GM18951 (cell line): ENCODE results near the gene PCSK6.

Source experiments
- POLR2A ChIP-seq: IDR thresholded peaks from 4 replicates; pipeline ENCODE4 v1.6.1; 2011; ENCODE audit warnings: mild to moderate bottlenecking; ENCODE audit not compliant: insufficient read length, insufficient read depth; ENCODE audit errors: extremely low read depth
- in situ Hi-C: fragments of 300-500 bp; cut with MboI; formaldehyde crosslinking; loops from one replicate; pipeline ENCODE4 v1.12.0; 2022; ENCODE audit warnings: low sequenced_read_pairs, mixed read lengths, inconsistent platforms; ENCODE audit not compliant: unreplicated experiment

The PCSK6 gene

GRCh38 chr15:101444807-101445508 lies 44.5 kb downstream of the PCSK6 start:
- TF ChIP-seq POLR2A: no peak
- in situ Hi-C loops: no loop called here

- TF ChIP-seq POLR2A: no peak
- in situ Hi-C loops: no loop called here
Measured at GRCh38 chr15:101444015-101444414, 45.5 kb downstream of the PCSK6 start.

DNA sequence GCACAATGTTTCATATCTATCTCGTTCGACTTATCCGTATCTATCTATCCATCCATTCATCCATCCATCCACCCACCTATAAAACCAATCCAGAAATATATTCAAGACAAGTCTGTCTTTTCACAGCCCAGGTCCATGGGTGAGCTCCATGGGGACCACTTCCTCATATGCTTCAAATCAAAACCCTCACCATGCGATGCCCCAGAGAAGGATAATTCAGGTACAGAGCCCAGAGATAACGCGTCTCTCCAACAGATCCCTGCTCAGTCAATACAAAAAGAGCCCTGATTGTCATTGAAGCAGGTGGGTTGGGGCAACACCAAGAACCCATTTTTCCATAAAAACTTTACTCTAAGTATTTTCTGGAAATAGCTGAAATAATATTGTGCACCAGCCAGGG lies 47.2 kb downstream of the PCSK6 start:
- TF ChIP-seq POLR2A: no peak
- in situ Hi-C loops: no loop called here

- TF ChIP-seq POLR2A: no peak
- in situ Hi-C loops: no loop called here
Measured at GRCh38 chr15:101441696-101442095, 47.8 kb downstream of the PCSK6 start.

- no peak for TF ChIP-seq POLR2A
- in situ Hi-C loops: no loop called here
Measured at GRCh38 chr15:101440846-101441590, 48.5 kb downstream of the PCSK6 start.

DNA sequence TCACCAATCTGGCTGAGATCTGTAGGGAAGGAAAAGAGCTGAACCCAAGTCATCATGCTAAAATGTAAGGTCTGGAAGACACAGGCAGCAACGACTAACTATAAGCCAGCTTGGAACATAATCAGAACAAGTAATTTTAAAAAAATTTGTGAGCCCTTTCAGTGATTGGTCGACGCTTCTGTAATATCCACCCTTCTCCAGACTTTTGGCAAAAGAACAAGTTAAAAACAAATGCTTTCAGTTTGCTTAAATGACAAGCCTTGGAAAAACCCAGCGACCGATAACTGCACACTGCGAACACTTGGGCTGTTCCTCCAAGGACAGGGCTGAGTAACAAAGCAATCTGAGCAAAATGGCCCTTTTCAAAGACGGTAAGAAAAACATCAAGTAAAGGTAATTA lies 49.6 kb downstream of the PCSK6 start:
- no peak for TF ChIP-seq POLR2A
- in situ Hi-C loops: no loop called here

- no peak for TF ChIP-seq POLR2A
- in situ Hi-C loops: no loop called here
Measured at GRCh38 chr15:101439285-101439919, 50.1 kb downstream of the PCSK6 start.

DNA sequence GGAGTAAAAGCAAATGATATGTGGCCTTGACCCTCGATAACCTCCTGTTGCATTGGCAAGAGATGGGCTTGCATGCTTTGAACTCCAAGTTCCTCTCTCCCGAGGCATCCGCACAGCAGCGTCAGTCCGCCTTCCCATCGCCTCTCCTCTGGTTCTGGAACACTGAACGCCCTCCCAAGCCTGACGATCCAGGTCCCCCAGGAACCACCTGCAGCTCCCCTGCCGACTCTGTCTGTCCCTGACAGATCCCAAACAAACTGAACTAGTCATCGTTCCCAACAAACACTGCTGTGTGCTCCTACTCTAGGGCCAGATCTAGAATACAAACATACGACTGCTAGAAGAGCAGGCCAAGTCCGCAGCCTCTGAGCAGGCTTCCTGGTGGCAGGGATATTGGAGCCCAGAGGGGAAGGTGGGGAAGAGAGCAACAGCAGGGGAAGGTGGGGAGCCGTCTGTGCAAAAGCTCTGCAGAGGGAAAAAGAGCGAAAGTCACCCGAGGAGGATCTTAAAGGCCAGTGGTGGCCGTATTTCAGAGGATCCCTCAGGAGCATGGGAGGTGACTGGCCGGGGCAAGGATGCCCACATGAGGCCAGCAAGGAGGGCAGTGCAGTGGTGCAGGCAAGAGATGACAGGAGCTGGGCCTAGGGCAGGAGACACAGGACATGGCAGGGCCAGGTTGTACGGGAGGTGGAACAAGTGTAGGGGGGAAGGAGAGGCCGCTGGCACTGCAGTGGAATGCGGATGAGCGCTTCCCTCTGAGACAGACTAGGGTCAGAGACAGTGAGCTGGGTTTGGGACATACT lies 50.8 kb downstream of the PCSK6 start:
- no peak for TF ChIP-seq POLR2A
- in situ Hi-C loops: no loop called here

- no peak for TF ChIP-seq POLR2A
- in situ Hi-C loops: no loop called here
Measured at GRCh38 chr15:101437618-101438481, 51.7 kb downstream of the PCSK6 start.

DNA sequence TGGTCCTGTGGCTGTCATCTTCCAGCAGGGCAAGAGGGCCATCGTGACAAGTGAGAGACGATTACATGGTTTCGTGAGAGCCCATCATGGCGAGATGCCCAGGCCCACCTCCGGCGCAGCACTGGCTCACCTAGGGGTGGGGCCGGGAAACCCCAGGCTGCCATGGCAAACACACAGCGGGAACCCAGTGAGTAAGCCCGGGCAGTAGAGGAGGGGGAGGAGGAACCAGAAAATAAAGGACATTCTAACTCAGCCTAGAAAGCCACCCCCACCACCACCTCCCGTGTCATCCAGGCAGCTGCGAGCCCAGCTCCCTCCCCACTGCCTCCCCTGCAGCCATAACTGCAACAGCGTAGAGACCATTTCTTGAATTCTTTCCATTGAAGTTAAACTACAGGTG lies 52.3 kb downstream of the PCSK6 start:
- no peak for TF ChIP-seq POLR2A
- in situ Hi-C loops: no loop called here

DNA sequence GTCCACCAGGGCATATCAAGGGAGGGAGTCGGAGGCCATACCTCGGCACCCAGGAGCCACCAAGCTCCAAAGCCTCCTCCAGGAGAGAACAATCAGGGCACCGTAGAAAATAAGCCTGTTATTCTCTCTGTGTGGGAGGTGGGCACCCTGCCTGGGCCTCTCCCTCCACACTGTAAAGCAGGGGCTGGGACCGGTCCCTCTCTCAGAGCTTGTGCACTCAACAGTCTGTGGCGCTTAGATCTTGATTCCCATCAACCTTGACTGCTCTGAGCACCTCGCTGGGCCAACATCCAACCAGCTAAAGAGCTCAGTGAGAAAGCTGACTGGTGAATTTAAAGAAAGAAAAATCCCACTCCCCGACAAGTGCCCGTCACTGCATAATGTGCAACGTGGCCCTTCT lies 53.0 kb downstream of the PCSK6 start:
- in situ Hi-C loops: no loop called here
- TF ChIP-seq POLR2A: no peak

GRCh38 chr15:101435761-101436160 lies 53.7 kb downstream of the PCSK6 start:
- in situ Hi-C loops: no loop called here
- no peak for TF ChIP-seq POLR2A
